Fibroblast of pulmonary artery (primary cell): Measurements from ENCODE around the gene NRP2.

Experiments used
- DNase-seq: peaks from one replicate; pipeline ENCODE4 v3.0.0-alpha.2; 2010; ENCODE audit warnings: low read depth
- H3K4me3 ChIP-seq: replicated peaks from 2 replicates; pipeline ENCODE4 v1.5.1; 2011; ENCODE audit warnings: low read depth, mild to moderate bottlenecking, control low read depth, low read length, moderate library complexity
- TF ChIP-seq, protein P1 (sequence below): IDR thresholded peaks from 2 replicates; pipeline ENCODE4 v1.5.1; 2011; ENCODE audit warnings: mild to moderate bottlenecking, control low read depth, low read length, inconsistent platforms; ENCODE audit errors: missing control alignments

Gene NRP2

GRCh38 chr2:205738117-205738968, 56.0 kb downstream of the NRP2 start:
- DNase-seq = no peak
- peak overlapping the region; percentile 1 for H3K4me3 ChIP-seq
- TF ChIP-seq, protein P1, sequence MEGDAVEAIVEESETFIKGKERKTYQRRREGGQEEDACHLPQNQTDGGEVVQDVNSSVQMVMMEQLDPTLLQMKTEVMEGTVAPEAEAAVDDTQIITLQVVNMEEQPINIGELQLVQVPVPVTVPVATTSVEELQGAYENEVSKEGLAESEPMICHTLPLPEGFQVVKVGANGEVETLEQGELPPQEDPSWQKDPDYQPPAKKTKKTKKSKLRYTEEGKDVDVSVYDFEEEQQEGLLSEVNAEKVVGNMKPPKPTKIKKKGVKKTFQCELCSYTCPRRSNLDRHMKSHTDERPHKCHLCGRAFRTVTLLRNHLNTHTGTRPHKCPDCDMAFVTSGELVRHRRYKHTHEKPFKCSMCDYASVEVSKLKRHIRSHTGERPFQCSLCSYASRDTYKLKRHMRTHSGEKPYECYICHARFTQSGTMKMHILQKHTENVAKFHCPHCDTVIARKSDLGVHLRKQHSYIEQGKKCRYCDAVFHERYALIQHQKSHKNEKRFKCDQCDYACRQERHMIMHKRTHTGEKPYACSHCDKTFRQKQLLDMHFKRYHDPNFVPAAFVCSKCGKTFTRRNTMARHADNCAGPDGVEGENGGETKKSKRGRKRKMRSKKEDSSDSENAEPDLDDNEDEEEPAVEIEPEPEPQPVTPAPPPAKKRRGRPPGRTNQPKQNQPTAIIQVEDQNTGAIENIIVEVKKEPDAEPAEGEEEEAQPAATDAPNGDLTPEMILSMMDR = no peak

- TF ChIP-seq, protein P1 = no peak
- no peak overlapping the region for H3K4me3 ChIP-seq
- DNase-seq = no peak
Measured at GRCh38 chr2:205739620-205740019, 57.3 kb downstream of the NRP2 start.

GRCh38 chr2:205740381-205740780, 58.1 kb downstream of the NRP2 start:
- TF ChIP-seq, protein P1 = no peak
- DNase-seq = no peak
- H3K4me3 ChIP-seq = no peak overlapping the region

GRCh38 chr2:205741256-205741978, 59.1 kb downstream of the NRP2 start:
- no peak for DNase-seq

DNA sequence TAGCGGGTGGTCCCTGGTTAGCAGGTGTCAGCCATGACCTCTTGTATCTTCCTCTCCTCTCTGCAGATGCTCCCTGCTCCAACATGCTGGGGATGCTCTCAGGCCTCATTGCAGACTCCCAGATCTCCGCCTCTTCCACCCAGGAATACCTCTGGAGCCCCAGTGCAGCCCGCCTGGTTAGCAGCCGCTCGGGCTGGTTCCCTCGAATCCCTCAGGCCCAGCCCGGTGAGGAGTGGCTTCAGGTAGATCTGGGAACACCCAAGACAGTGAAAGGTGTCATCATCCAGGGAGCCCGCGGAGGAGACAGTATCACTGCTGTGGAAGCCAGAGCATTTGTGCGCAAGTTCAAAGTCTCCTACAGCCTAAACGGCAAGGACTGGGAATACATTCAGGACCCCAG, 60.8 kb downstream of the NRP2 start:
- no peak for DNase-seq
- TF ChIP-seq, protein P1 = no peak
- H3K4me3 ChIP-seq = no peak overlapping the region

More at GRCh38 chr2:205741256-205741978, 59.1 kb downstream of the NRP2 start:
- H3K4me3 ChIP-seq = no peak overlapping the region
- TF ChIP-seq, protein P1 = no peak

GRCh38 chr2:205744074-205744591, 61.8 kb downstream of the NRP2 start:
- H3K4me3 ChIP-seq = no peak overlapping the region
- peak; percentile 50 for DNase-seq
- TF ChIP-seq, protein P1 = no peak
